H1 (cell line): ENCODE results near the gene BCAS3. TPM values are rescaled to one million over a fixed set of nuclear protein-coding genes. Genes with fewer than 3 reads are reported as not detected.

Experiments
- CTCF ChIA-PET: fragments of 300-600 bp; sonication (Branson Sonifier 250); formaldehyde crosslinking; loops from one replicate; lab custom pipeline; 2021; ENCODE audit not compliant: partially characterized antibody; lab: Charles Lee
- POLR2A ChIA-PET: fragments of 300-600 bp; sonication (Branson Sonifier 250); formaldehyde crosslinking; loops from one replicate; lab custom pipeline; 2021; ENCODE audit warnings: inconsistent platforms; ENCODE audit not compliant: partially characterized antibody; lab: Charles Lee
- DNase-seq, 2 experiments: peaks; one replicate each; pipeline versions ENCODE4 v3.0.0 to v3.0.0-alpha.2; 2010 to 2022; ENCODE audit warnings: low spot score in 2 of 2, low read depth in 1 of 2, mixed read lengths in 1 of 2
- FAIRE-seq: peaks from 2 replicates; lab custom pipeline; 2011; peaks lifted over from hg19 to GRCh38; lab: Jason Lieb, UNC
- H2AFZ ChIP-seq: 2 replicates; pipeline ENCODE4 v1.8.1; 2012; ENCODE audit warnings: low read length, inconsistent platforms
- H2AK5ac ChIP-seq: 2 replicates; pipeline ENCODE4 v1.6.1; 2013; ENCODE audit warnings: low read depth, low read length
- H2BK120ac ChIP-seq: replicated peaks from 2 replicates; pipeline ENCODE3; 2013; ENCODE audit warnings: low read depth, low read length, inconsistent platforms
- H2BK12ac ChIP-seq: 2 replicates; pipeline ENCODE4 v1.6.1; 2013; ENCODE audit warnings: low read depth, low read length
- H2BK15ac ChIP-seq: 2 replicates; pipeline ENCODE4 v1.6.1; 2013; ENCODE audit warnings: low read length
- H2BK20ac ChIP-seq: 2 replicates; pipeline ENCODE4 v1.6.1; 2013; ENCODE audit warnings: low read length
- H2BK5ac ChIP-seq: 2 replicates; pipeline ENCODE4 v1.6.1; 2013; ENCODE audit warnings: low read depth, low read length
- H3K14ac ChIP-seq: 2 replicates; pipeline ENCODE4 v1.6.1; 2013; ENCODE audit warnings: inconsistent platforms; ENCODE audit not compliant: insufficient read length
- H3K18ac ChIP-seq: 2 replicates; pipeline ENCODE4 v1.6.1; 2013; ENCODE audit warnings: low read length; ENCODE audit errors: extremely low read depth
- H3K23ac ChIP-seq: 2 replicates; pipeline ENCODE4 v1.6.1; 2013; ENCODE audit warnings: inconsistent platforms; ENCODE audit not compliant: insufficient read length
- H3K23me2 ChIP-seq: 2 replicates; pipeline ENCODE4 v1.6.1; 2013; ENCODE audit warnings: low read depth, low read length
- H3K27ac ChIP-seq: 2 replicates; pipeline ENCODE4 v1.6.1; 2011; ENCODE audit warnings: low read depth, low read length, inconsistent platforms
- H3K27me3 ChIP-seq, 4 experiments: replicated peaks in 1 of 4; 1 replicate in 1 of 4; 2 replicates in 3 of 4; pipeline versions ENCODE4 v1.6.1 to v1.8.1; 2011 to 2013; ENCODE audit warnings: low read length in 3 of 4, mild to moderate bottlenecking in 3 of 4, inconsistent platforms in 2 of 4, mixed read lengths in 2 of 4, moderate library complexity in 1 of 4; ENCODE audit not compliant: control insufficient read depth in 3 of 4, insufficient read depth in 3 of 4; ENCODE audit errors: extremely low read depth in 1 of 4
- H3K36me3 ChIP-seq, 4 experiments: 2 replicates each; pipeline versions ENCODE4 v1.6.1 to v1.8.1; 2011 to 2013; ENCODE audit warnings: mild to moderate bottlenecking in 4 of 4, low read length in 3 of 4, moderate library complexity in 2 of 4, control low read depth in 1 of 4, inconsistent platforms in 1 of 4; ENCODE audit not compliant: insufficient read depth in 4 of 4, control insufficient read depth in 2 of 4
- H3K4ac ChIP-seq: replicated peaks from 2 replicates; pipeline ENCODE3; 2013; ENCODE audit warnings: low read length, low read depth, mixed read lengths, inconsistent platforms; ENCODE audit not compliant: insufficient read length
- H3K4me1 ChIP-seq, 4 experiments: replicated peaks in 1 of 4; 1 replicate in 1 of 4; 2 replicates in 3 of 4; pipeline versions ENCODE4 v1.6.1 to v1.8.1; 2011 to 2013; ENCODE audit warnings: low read length in 3 of 4, inconsistent platforms in 2 of 4, mixed read lengths in 1 of 4; ENCODE audit not compliant: insufficient read depth in 4 of 4, control insufficient read depth in 3 of 4
- H3K4me2 ChIP-seq, 2 experiments: 2 replicates each; pipeline versions ENCODE4 v1.6.1 to v1.8.1; 2011 to 2013; ENCODE audit warnings: low read depth in 2 of 2, low read length in 2 of 2, control low read depth in 1 of 2, inconsistent platforms in 1 of 2, mild to moderate bottlenecking in 1 of 2; ENCODE audit not compliant: insufficient read depth in 1 of 2
- H3K4me3 ChIP-seq, 4 experiments: fragments of 200-600, 300-600 bp in 1 of 4; sonication (generic), shearing (Covaris generic), sonication (Bioruptor Twin) in 1 of 4; 2 replicates each; pipeline versions ENCODE4 v1.5.1 to v1.8.1; 2011 to 2016; ENCODE audit warnings: low read length in 4 of 4, low read depth in 3 of 4, control low read depth in 2 of 4, inconsistent platforms in 2 of 4, mild to moderate bottlenecking in 2 of 4, mixed read lengths in 1 of 4, moderate library complexity in 1 of 4; ENCODE audit not compliant: insufficient read depth in 2 of 4; ENCODE audit errors: extremely low read depth in 1 of 4
- H3K56ac ChIP-seq: replicated peaks from 2 replicates; pipeline ENCODE3; 2013; ENCODE audit warnings: low read depth, mild to moderate bottlenecking, mixed read lengths, low read length, inconsistent platforms; ENCODE audit not compliant: insufficient read length
- H3K79me1 ChIP-seq: 2 replicates; pipeline ENCODE4 v1.6.1; 2013; ENCODE audit warnings: low read depth, low read length, control low read depth
- H3K79me2 ChIP-seq, 2 experiments: 2 replicates each; pipeline versions ENCODE4 v1.6.1 to v1.8.1; 2012 to 2013; ENCODE audit warnings: low read length in 2 of 2, mild to moderate bottlenecking in 2 of 2, inconsistent platforms in 1 of 2; ENCODE audit not compliant: insufficient read depth in 2 of 2, control insufficient read depth in 1 of 2
- H3K9ac ChIP-seq, 4 experiments: replicated peaks in 1 of 4; 1 replicate in 1 of 4; 2 replicates in 3 of 4; pipeline versions ENCODE4 v1.6.1 to v1.8.1; 2011 to 2013; ENCODE audit warnings: low read depth in 3 of 4, low read length in 3 of 4, control low read depth in 2 of 4, mild to moderate bottlenecking in 2 of 4, moderate library complexity in 2 of 4, inconsistent platforms in 1 of 4; ENCODE audit errors: extremely low read depth in 1 of 4
- H3K9me3 ChIP-seq, 2 experiments: 2 replicates each; pipeline versions ENCODE4 v1.6.1 to v1.8.1; 2012 to 2013; ENCODE audit warnings: mild to moderate bottlenecking in 2 of 2, moderate library complexity in 2 of 2, control low read depth in 1 of 2, inconsistent platforms in 1 of 2, low read depth in 1 of 2, low read length in 1 of 2, mixed read lengths in 1 of 2; ENCODE audit not compliant: insufficient read depth in 2 of 2
- H4K20me1 ChIP-seq, 2 experiments: replicated peaks in 1 of 2; 2 replicates each; pipeline versions ENCODE3 to v1.8.1; 2011 to 2013; ENCODE audit warnings: inconsistent platforms in 2 of 2, low read length in 2 of 2, mild to moderate bottlenecking in 1 of 2; ENCODE audit not compliant: insufficient read depth in 2 of 2, control insufficient read depth in 1 of 2
- H4K5ac ChIP-seq: 2 replicates; pipeline ENCODE4 v1.6.1; 2013; ENCODE audit warnings: low read length, low read depth, mixed read lengths, inconsistent platforms; ENCODE audit not compliant: insufficient read length
- H4K8ac ChIP-seq: 2 replicates; pipeline ENCODE4 v1.8.0; 2013; ENCODE audit warnings: mild to moderate bottlenecking, moderate library complexity, low read length, inconsistent platforms; ENCODE audit not compliant: insufficient read depth; ENCODE audit errors: extremely low read depth
- H4K91ac ChIP-seq: replicated peaks from 2 replicates; pipeline ENCODE3; 2013; ENCODE audit warnings: low read length, mixed read lengths, inconsistent platforms; ENCODE audit not compliant: insufficient read length
- BRCA1 ChIP-seq: IDR thresholded peaks from 2 replicates; pipeline ENCODE4 v1.6.1; 2012; ENCODE audit warnings: low read depth, low read length, improper control_type of control experiment
- POLR2A ChIP-seq, 2 experiments: IDR thresholded peaks; 1 replicate in 1 of 2; 2 replicates in 1 of 2; pipeline ENCODE4 v1.6.1; 2011; ENCODE audit warnings: low read depth in 2 of 2, low read length in 2 of 2, mild to moderate bottlenecking in 2 of 2; ENCODE audit errors: control extremely low read depth in 1 of 2
- WGBS, 2 experiments: shearing (Covaris generic) in 1 of 2; methylation state at CpG; one replicate each; pipeline versions ENCODE4 v1.1.6 to v1.1.7; 2013 to 2015; ENCODE audit warnings: low lambda C conversion rate in 2 of 2, mixed read lengths in 2 of 2, inconsistent platforms in 1 of 2, low coverage in 1 of 2, missing lambda C conversion rate in 1 of 2; ENCODE audit not compliant: insufficient replicate concordance in 2 of 2, insufficient coverage in 1 of 2, insufficient read length in 1 of 2; ENCODE audit errors: extremely low coverage in 1 of 2, missing lambda C conversion rate in 1 of 2; 5-methylcytosine and 5-hydroxymethylcytosine counted together
- polyA plus RNA-seq, 7 experiments: library from polyadenylated mRNA; depleted of rRNA in 3 of 7; stranded (reverse) in 5 of 7; unstranded in 2 of 7; fragments of >200 nt in 5 of 7; fragments of 200-250 nt in 2 of 7; gene quantifications; 1 replicate in 5 of 7; 2 replicates in 1 of 7; 4 replicates in 1 of 7; pipeline versions ENCODE4 v1.2.1 to v1.2.3, GENCODE V29; 2011 to 2013; ENCODE audit warnings: missing spikeins in 2 of 7, mixed read lengths in 2 of 7
- total RNA-seq: library from RNA; stranded (reverse); fragmentation: NEBNext Ultra II Directional; extraction: Animal tissue kit (Norgen Biotek cat#: 25700); gene quantifications from 2 replicates; pipeline ENCODE4 v1.2.1, GENCODE V29; 2021

Gene BCAS3
- total and polyA plus RNA-seq, 2 of the 8 experiments (the other 6 are each of a cell fraction or from before 2014, with no cell fraction given): 9.9 to 13.3 TPM

DNA sequence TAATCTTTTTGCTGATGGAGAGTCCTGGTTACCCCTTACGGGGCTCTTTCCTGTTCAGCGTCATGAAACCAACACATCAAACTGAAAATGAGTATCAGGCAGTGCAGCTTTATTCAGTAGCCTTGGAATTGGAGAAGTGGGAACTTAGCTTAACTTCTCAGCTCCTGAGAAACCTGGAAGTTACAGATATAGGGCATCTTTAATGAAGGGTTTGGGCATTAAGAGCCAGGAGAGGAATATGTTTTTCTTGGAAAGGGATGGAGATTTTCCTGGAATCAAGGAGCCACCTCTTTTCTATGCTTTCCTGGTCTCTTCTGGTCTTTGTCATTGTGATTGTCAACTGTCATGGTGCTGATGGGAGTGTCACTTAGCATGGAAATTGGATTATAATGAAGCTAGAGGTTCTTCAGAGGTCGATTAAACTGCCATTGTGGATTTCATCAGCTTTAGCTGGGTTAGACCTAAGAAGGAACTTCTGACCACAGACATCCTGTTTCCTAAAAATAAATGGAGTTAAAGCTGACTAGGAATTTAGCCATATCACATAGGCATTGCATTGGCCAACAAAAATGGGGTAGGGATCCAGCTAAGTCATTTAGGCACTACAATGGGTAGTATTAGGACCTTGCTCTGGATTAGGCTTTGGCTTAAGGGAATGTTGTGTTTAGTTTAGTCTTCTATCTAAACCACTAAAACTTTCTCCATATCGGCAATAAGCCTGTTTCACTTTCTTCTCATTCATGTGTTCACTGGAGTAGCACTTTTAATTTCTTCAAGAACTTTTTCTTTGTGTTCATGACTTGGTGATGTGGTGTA is 186.4 kb downstream of the BCAS3 start:
- no peak for TF ChIP-seq POLR2A (IDR thresholded peaks at IDR 0.05; ENCODE audit: control extremely low read depth in 1 of 2, low read depth in 2 of 2, low read length in 2 of 2)
- TF ChIP-seq BRCA1: no peak
- TF ChIP-seq, all 59 proteins: peak for 0
- no peak overlapping the region for H2BK15ac ChIP-seq
- H3K79me1 ChIP-seq: no peaks in the 10 kb centered on the region
- H3K56ac ChIP-seq: no peak overlapping the region
- DNase-seq (no peak), FAIRE-seq (no peak)
- no peak overlapping the region for H3K4me2 ChIP-seq
- H3K18ac ChIP-seq: no peak overlapping the region
- H3K14ac ChIP-seq: no peak overlapping the region
- H2BK12ac ChIP-seq: no peak overlapping the region
- H2BK20ac ChIP-seq: no peak overlapping the region
- no peaks in the 10 kb centered on the region for H3K4me1 ChIP-seq
- no peak overlapping the region for H2BK120ac ChIP-seq
- H3K79me2 ChIP-seq: no peaks in the 10 kb centered on the region
- H4K20me1 ChIP-seq: no peaks in the 10 kb centered on the region
- H3K27ac ChIP-seq: no peak overlapping the region
- no peak overlapping the region for H2AK5ac ChIP-seq
- H3K23ac ChIP-seq: no peak overlapping the region
- no peaks in the 10 kb centered on the region for H3K27me3 ChIP-seq
- no peak overlapping the region for H4K5ac ChIP-seq
- H3K36me3 ChIP-seq: no peaks in the 10 kb centered on the region
- H2AFZ ChIP-seq: no peak overlapping the region
- H3K9me3 ChIP-seq: no peaks in the 10 kb centered on the region
- H4K8ac ChIP-seq: no peak overlapping the region
- 89% methylated on average over 4 of the region's 4 CpGs; no CpG with 5 or more reads in 1 of the 2 experiments for WGBS, 2 experiments
- H3K4ac ChIP-seq: no peak overlapping the region
- POLR2A ChIA-PET: interaction anchor here (0.7 kb wide), 1 partner anchor 54 kb away, joined by 3 read pairs; no protein-coding TSS in a partner anchor
- H3K9ac ChIP-seq: no peak overlapping the region
- H4K91ac ChIP-seq: no peak overlapping the region
- H3K23me2 ChIP-seq: no peaks in the 10 kb centered on the region
- CTCF ChIA-PET: no interaction called here
- no peak overlapping the region for H3K4me3 ChIP-seq
- H2BK5ac ChIP-seq: no peak overlapping the region
